HEK293 (cell line): ENCODE data around the gene MELTF.

Experiments
- CTCF ChIA-PET: fragments of 350-600 bp; formaldehyde crosslinking; extraction: SDS; loops from one replicate; lab custom pipeline; 2021; ENCODE audit warnings: antibody characterized with exemption; lab: Yijun Ruan, JAX
- POLR2A ChIA-PET: fragments of 300-600 bp; formaldehyde crosslinking; extraction: SDS; loops from one replicate; lab custom pipeline; 2020; ENCODE audit warnings: antibody characterized with exemption, inconsistent platforms; lab: Yijun Ruan, JAX
- H3K27ac ChIP-seq: fragments of 200-500 bp; sonication (Bioruptor generic); 2 replicates; pipeline ENCODE4 v1.5.1; 2014; ENCODE audit warnings: low read depth, low read length, control low read depth, inconsistent platforms; ENCODE audit errors: extremely low read depth
- H3K36me3 ChIP-seq, 2 experiments: fragments of 200-500 bp in 1 of 2; sonication (Bioruptor generic) in 1 of 2; 1 replicate in 1 of 2; 2 replicates in 1 of 2; pipeline ENCODE4 v1.5.1; 2014 to 2017; ENCODE audit warnings: inconsistent platforms in 2 of 2, low read length in 2 of 2; ENCODE audit not compliant: control insufficient read depth in 2 of 2, insufficient read depth in 1 of 2
- H3K4me1 ChIP-seq: fragments of 200-500 bp; sonication (Bioruptor generic); 2 replicates; pipeline ENCODE4 v1.5.1; 2014; ENCODE audit warnings: mild to moderate bottlenecking, low read length, inconsistent platforms; ENCODE audit not compliant: control insufficient read depth, insufficient read depth
- H3K4me3 ChIP-seq: 2 replicates; pipeline ENCODE4 v1.5.1; 2011; ENCODE audit warnings: low read depth, mild to moderate bottlenecking, control low read depth, low read length, moderate library complexity
- H3K9me3 ChIP-seq: fragments of 200-500 bp; sonication (Bioruptor generic); 2 replicates; pipeline ENCODE4 v1.5.1; 2014; ENCODE audit warnings: low read depth, low read length, inconsistent platforms; ENCODE audit not compliant: control insufficient read depth, insufficient read depth
- GLIS1 ChIP-seq: fragments of 450-650 bp; formaldehyde crosslinking; IDR thresholded peaks from 2 replicates; pipeline ENCODE4 v1.5.1; 2016; ENCODE audit warnings: missing biosample characterization, missing genetic modification characterization
- GLIS2 ChIP-seq: fragments of 450-650 bp; formaldehyde crosslinking; IDR thresholded peaks from 2 replicates; pipeline ENCODE4 v1.5.1; 2016; ENCODE audit warnings: missing biosample characterization, missing genetic modification characterization
- HOXA7 ChIP-seq: sonication (generic); formaldehyde crosslinking; IDR thresholded peaks from 2 replicates; pipeline ENCODE4 v1.8.1; 2022; ENCODE audit warnings: missing genetic modification reagents, borderline replicate concordance
- IKZF3 ChIP-seq: fragments of 450-650 bp; IDR thresholded peaks from 2 replicates; pipeline ENCODE4 v1.5.0; 2018; ENCODE audit warnings: missing biosample characterization, mild to moderate bottlenecking, missing genetic modification characterization, moderate library complexity
- MYNN ChIP-seq: fragments of 450-650 bp; formaldehyde crosslinking; IDR thresholded peaks from 2 replicates; pipeline ENCODE4 v1.5.1; 2016; ENCODE audit warnings: missing biosample characterization, missing genetic modification characterization, borderline replicate concordance
- OVOL3 ChIP-seq: fragments of 450-650 bp; formaldehyde crosslinking; IDR thresholded peaks from 2 replicates; pipeline ENCODE4 v1.5.1; 2016; ENCODE audit warnings: missing biosample characterization, missing genetic modification characterization
- SCRT2 ChIP-seq: fragments of 450-650 bp; formaldehyde crosslinking; IDR thresholded peaks from 2 replicates; pipeline ENCODE4 v1.5.1; 2016; ENCODE audit warnings: missing biosample characterization, missing genetic modification characterization
- SP2 ChIP-seq: fragments of 450-650 bp; formaldehyde crosslinking; IDR thresholded peaks from 2 replicates; pipeline ENCODE4 v1.5.1; 2016; ENCODE audit warnings: missing biosample characterization, missing genetic modification characterization
- ZNF24 ChIP-seq: fragments of 450-650 bp; formaldehyde crosslinking; IDR thresholded peaks from 2 replicates; pipeline ENCODE4 v1.5.1; 2016; ENCODE audit warnings: missing biosample characterization, missing genetic modification characterization
- ZNF530 ChIP-seq: fragments of 450-650 bp; formaldehyde crosslinking; IDR thresholded peaks from 2 replicates; pipeline ENCODE4 v1.5.1; 2016; ENCODE audit warnings: low read depth, missing biosample characterization, missing genetic modification characterization
- ZNF596 ChIP-seq: fragments of 450-650 bp; IDR thresholded peaks from 2 replicates; pipeline ENCODE4 v1.5.0; 2018; ENCODE audit warnings: missing biosample characterization, mild to moderate bottlenecking, missing genetic modification characterization, moderate library complexity
- ZNF600 ChIP-seq: fragments of 450-650 bp; formaldehyde crosslinking; IDR thresholded peaks from 2 replicates; pipeline ENCODE4 v1.5.1; 2016; ENCODE audit warnings: missing biosample characterization, missing genetic modification characterization
- ZNF670 ChIP-seq: fragments of 450-650 bp; formaldehyde crosslinking; IDR thresholded peaks from 2 replicates; pipeline ENCODE4 v1.5.1; 2016; ENCODE audit warnings: missing biosample characterization, missing genetic modification characterization, low read depth
- ZNF707 ChIP-seq: fragments of 450-650 bp; formaldehyde crosslinking; IDR thresholded peaks from 2 replicates; pipeline ENCODE4 v1.5.1; 2016; ENCODE audit warnings: missing biosample characterization, missing genetic modification characterization
- ZNF747 ChIP-seq: fragments of 450-650 bp; formaldehyde crosslinking; IDR thresholded peaks from 2 replicates; pipeline ENCODE4 v1.5.1; 2016; ENCODE audit warnings: missing biosample characterization, missing genetic modification characterization
- ZNF830 ChIP-seq: fragments of 450-650 bp; IDR thresholded peaks from 2 replicates; pipeline ENCODE4 v1.5.0; 2018; ENCODE audit warnings: missing biosample characterization, missing genetic modification characterization, low read depth, mild to moderate bottlenecking, moderate library complexity
- TF ChIP-seq, protein P1 (sequence below): fragments of 450-650 bp; formaldehyde crosslinking; IDR thresholded peaks from 2 replicates; pipeline ENCODE4 v1.5.1; 2016; ENCODE audit warnings: missing biosample characterization, missing genetic modification characterization
- TF ChIP-seq, protein P2 (sequence below): fragments of 450-650 bp; formaldehyde crosslinking; IDR thresholded peaks from 2 replicates; pipeline ENCODE4 v1.5.1; 2016; ENCODE audit warnings: missing biosample characterization, missing genetic modification characterization, borderline replicate concordance
- TF ChIP-seq, protein P3 (sequence below): fragments of 450-650 bp; formaldehyde crosslinking; IDR thresholded peaks from 2 replicates; pipeline ENCODE4 v1.5.1; 2016; ENCODE audit warnings: missing biosample characterization, missing genetic modification characterization
- TF ChIP-seq, protein P4 (sequence below): fragments of 450-650 bp; formaldehyde crosslinking; IDR thresholded peaks from 2 replicates; pipeline ENCODE4 v1.5.1; 2017; ENCODE audit warnings: missing biosample characterization, missing genetic modification characterization

The MELTF gene

DNA sequence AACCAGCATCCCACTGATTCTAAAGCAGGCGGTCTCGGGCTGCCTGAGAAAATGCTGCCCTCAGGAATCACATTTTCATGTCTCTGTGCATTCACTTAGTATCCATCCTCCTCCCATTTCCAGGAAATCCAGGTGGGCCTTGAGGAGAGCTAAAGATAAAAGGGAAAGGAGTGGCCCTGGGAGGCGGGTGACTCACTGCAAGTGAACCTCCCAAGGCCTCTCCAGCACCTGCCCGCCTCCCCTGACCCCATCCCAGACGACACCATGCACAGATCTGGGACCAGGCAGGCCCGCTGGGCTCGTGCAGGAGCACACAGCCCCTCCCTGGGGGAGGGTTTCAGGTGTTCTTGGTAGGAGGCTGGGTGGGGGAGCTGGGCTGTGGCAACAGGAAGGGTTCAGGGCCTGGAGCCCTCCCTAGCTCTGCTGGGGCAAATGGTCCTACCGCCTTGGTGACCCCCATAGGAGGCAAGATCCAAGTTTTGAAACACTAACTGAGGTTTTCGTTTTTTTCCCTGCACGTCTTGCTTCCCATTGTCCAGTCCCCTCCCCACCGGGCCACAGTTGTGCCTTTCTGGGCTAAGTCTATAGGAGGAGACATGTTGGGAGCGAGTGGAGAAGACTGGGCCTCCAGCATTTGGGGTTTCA is 22.2 kb downstream of the MELTF start:
- Histone ChIP-seq H3K27ac (no peak overlapping the region), H3K4me1 (no peaks in the 10 kb centered on the region; the same call in 1 of the 2 replicates), H3K4me3 (no peak overlapping the region), H3K36me3 (peaks cover 0 to 15% of the 10 kb centered on the region in 2 experiments; a peak in 1 of 3 replicates), H3K9me3 (no peaks in the 10 kb centered on the region)
- ChIA-PET CTCF (interaction anchor here (0.7 to 1.0 kb wide), 2 partner anchors 22 to 363 kb away, joined by 3 read pairs; no protein-coding TSS in a partner anchor), POLR2A (interaction anchor here (0.6 kb wide), 1 partner anchor 60 kb away, joined by 4 read pairs; no protein-coding TSS in a partner anchor)
- TF ChIP-seq OVOL3 (tag by site-specific recombination) (no peak), ZNF530 (tag by site-specific recombination) (no peak), ZNF596 (no peak), ZNF24 (tag by site-specific recombination) (no peak), ZNF670 (tag by site-specific recombination) (no peak), MYNN (tag by site-specific recombination) (no peak), ZNF830 (no peak), IKZF3 (no peak), GLIS2 (tag by site-specific recombination) (0 out of 2 replicates have a peak, but pooled peaks have one; percentile 47), ZNF707 (no peak), SCRT2 (tag by site-specific recombination) (no peak), ZNF600 (tag by site-specific recombination) (no peak), SP2 (peak; percentile 33), ZNF747 (tag by site-specific recombination) (no peak), GLIS1 (tag by site-specific recombination) (peak; percentile 97), HOXA7 (CRISPR knock-in tag) (no peak)
- TF ChIP-seq, protein P1, sequence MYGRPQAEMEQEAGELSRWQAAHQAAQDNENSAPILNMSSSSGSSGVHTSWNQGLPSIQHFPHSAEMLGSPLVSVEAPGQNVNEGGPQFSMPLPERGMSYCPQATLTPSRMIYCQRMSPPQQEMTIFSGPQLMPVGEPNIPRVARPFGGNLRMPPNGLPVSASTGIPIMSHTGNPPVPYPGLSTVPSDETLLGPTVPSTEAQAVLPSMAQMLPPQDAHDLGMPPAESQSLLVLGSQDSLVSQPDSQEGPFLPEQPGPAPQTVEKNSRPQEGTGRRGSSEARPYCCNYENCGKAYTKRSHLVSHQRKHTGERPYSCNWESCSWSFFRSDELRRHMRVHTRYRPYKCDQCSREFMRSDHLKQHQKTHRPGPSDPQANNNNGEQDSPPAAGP, result peak; percentile 55
- TF ChIP-seq, protein P2, sequence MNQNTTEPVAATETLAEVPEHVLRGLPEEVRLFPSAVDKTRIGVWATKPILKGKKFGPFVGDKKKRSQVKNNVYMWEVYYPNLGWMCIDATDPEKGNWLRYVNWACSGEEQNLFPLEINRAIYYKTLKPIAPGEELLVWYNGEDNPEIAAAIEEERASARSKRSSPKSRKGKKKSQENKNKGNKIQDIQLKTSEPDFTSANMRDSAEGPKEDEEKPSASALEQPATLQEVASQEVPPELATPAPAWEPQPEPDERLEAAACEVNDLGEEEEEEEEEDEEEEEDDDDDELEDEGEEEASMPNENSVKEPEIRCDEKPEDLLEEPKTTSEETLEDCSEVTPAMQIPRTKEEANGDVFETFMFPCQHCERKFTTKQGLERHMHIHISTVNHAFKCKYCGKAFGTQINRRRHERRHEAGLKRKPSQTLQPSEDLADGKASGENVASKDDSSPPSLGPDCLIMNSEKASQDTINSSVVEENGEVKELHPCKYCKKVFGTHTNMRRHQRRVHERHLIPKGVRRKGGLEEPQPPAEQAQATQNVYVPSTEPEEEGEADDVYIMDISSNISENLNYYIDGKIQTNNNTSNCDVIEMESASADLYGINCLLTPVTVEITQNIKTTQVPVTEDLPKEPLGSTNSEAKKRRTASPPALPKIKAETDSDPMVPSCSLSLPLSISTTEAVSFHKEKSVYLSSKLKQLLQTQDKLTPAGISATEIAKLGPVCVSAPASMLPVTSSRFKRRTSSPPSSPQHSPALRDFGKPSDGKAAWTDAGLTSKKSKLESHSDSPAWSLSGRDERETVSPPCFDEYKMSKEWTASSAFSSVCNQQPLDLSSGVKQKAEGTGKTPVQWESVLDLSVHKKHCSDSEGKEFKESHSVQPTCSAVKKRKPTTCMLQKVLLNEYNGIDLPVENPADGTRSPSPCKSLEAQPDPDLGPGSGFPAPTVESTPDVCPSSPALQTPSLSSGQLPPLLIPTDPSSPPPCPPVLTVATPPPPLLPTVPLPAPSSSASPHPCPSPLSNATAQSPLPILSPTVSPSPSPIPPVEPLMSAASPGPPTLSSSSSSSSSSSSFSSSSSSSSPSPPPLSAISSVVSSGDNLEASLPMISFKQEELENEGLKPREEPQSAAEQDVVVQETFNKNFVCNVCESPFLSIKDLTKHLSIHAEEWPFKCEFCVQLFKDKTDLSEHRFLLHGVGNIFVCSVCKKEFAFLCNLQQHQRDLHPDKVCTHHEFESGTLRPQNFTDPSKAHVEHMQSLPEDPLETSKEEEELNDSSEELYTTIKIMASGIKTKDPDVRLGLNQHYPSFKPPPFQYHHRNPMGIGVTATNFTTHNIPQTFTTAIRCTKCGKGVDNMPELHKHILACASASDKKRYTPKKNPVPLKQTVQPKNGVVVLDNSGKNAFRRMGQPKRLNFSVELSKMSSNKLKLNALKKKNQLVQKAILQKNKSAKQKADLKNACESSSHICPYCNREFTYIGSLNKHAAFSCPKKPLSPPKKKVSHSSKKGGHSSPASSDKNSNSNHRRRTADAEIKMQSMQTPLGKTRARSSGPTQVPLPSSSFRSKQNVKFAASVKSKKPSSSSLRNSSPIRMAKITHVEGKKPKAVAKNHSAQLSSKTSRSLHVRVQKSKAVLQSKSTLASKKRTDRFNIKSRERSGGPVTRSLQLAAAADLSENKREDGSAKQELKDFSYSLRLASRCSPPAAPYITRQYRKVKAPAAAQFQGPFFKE (tag by site-specific recombination), result no peak
- TF ChIP-seq, protein P3, sequence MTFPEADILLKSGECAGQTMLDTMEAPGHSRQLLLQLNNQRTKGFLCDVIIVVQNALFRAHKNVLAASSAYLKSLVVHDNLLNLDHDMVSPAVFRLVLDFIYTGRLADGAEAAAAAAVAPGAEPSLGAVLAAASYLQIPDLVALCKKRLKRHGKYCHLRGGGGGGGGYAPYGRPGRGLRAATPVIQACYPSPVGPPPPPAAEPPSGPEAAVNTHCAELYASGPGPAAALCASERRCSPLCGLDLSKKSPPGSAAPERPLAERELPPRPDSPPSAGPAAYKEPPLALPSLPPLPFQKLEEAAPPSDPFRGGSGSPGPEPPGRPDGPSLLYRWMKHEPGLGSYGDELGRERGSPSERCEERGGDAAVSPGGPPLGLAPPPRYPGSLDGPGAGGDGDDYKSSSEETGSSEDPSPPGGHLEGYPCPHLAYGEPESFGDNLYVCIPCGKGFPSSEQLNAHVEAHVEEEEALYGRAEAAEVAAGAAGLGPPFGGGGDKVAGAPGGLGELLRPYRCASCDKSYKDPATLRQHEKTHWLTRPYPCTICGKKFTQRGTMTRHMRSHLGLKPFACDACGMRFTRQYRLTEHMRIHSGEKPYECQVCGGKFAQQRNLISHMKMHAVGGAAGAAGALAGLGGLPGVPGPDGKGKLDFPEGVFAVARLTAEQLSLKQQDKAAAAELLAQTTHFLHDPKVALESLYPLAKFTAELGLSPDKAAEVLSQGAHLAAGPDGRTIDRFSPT (tag by site-specific recombination), result no peak
- TF ChIP-seq, protein P4, sequence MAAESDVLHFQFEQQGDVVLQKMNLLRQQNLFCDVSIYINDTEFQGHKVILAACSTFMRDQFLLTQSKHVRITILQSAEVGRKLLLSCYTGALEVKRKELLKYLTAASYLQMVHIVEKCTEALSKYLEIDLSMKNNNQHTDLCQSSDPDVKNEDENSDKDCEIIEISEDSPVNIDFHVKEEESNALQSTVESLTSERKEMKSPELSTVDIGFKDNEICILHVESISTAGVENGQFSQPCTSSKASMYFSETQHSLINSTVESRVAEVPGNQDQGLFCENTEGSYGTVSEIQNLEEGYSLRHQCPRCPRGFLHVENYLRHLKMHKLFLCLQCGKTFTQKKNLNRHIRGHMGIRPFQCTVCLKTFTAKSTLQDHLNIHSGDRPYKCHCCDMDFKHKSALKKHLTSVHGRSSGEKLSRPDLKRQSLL (tag by site-specific recombination), result no peak
